ENCODE data around the gene SPATA7. TPM values are rescaled to one million over a fixed set of nuclear protein-coding genes. Genes with fewer than 3 reads are reported as not detected.

The SPATA7 gene
- total and polyA plus RNA-seq, 10 of the 15 experiments (the other 5 are each of a cell fraction or from before 2014, with no cell fraction given): 0.39 to 3.0 (median 2.2) TPM

DNA sequence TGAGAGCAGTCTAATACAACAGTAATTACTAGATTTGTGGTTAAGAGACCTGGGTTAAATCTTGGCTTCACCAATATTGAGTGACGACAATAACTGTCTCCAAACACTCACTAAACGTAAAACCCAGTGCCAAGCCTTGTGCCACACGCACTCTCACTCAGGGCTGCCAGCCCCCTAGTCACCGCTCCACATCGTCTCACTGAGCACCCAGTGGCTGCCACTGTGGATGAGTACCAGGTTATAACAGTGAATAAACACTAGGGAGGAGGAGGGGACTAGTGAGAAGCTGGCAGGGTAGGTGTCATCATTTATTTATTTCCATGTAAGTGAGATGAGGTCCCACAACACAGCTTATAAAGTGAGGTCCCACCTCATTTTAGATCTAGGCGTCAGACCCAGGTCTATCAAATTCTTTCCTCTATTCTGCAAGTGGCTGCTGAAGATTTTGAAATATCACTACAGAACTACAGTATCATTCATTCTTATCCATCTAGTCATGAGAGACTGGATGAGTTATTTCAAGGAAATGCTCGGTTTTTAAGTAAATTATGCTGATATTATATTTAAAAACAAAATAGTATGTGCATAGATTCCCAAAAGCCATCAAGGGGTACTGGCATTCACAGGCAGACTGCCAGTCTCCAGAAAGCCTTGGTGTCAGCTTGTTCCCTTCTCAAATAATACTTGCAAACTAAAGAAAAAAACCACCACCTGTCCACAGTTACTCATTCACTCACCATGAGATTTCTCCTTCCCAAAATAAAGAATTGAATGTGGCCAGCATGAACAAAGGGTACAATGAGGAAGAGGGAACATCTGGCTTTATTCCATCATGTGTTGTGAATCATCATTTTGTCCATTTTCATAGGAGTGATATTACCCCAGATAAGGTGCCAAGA lies 85.3 kb downstream of the SPATA7 start:
- Histone ChIP-seq H3K4me3 (no peak overlapping the region), H4K20me1 (ENCODE audit: control insufficient read depth, insufficient read depth) (no peaks in the 10 kb centered on the region), H3K79me2 (ENCODE audit: control insufficient read depth, insufficient read depth, low read length) (no peaks in the 10 kb centered on the region), H3K4me1 (ENCODE audit: control insufficient read depth, insufficient read depth, low read length) (no peaks in the 10 kb centered on the region), H3K9me3 (replicated peaks; ENCODE audit: control insufficient read depth, insufficient read depth, low read length) (no peaks in the 10 kb centered on the region), H3K9ac (ENCODE audit: control insufficient read depth, insufficient read depth, low read length) (no peak overlapping the region), H3K4me2 (ENCODE audit: control insufficient read depth, insufficient read depth) (no peak overlapping the region), H3K36me3 (ENCODE audit: control insufficient read depth in 2 of 2, insufficient read depth in 2 of 2, low read length in 1 of 2) (no peaks in the 10 kb centered on the region), H3K27me3 (replicated peaks in 1 of 2; ENCODE audit: control insufficient read depth in 2 of 2, insufficient read depth in 2 of 2, low read length in 1 of 2) (no peaks in the 10 kb centered on the region), H2AFZ (ENCODE audit: control insufficient read depth, low read depth, low read length) (no peak overlapping the region), H3K27ac (ENCODE audit: control insufficient read depth, insufficient read depth) (no peak overlapping the region)
- intact Hi-C loops (cut with micrococcal nuclease; ENCODE audit: unreplicated experiment): no loop called here
- no peak for DNase-seq (ENCODE audit: low read depth, low spot score)
- POLR2A ChIA-PET: no interaction called here
- in situ Hi-C loops (cut with MboI): no loop called here
- 34% methylated on average over 7 of the region's 7 CpGs for WGBS (ENCODE audit: insufficient coverage, insufficient replicate concordance, low lambda C conversion rate, missing lambda C conversion rate)
- RAD21 ChIA-PET (ENCODE audit: unreplicated experiment): no interaction called here
- SMC1A ChIA-PET (ENCODE audit: uncharacterized antibody, unreplicated experiment): no interaction called here
- FAIRE-seq: no peak
- TF ChIP-seq TARDBP (IDR thresholded peaks at IDR 0.05; ENCODE audit: borderline replicate concordance) (no peak), ZBED1 (IDR thresholded peaks at IDR 0.05; ENCODE audit: borderline replicate concordance) (no peak), E2F4 (IDR thresholded peaks at IDR 0.05; ENCODE audit: low read depth, low read length) (no peak), TCF7 (IDR thresholded peaks at IDR 0.05; ENCODE audit: borderline replicate concordance) (no peak), RFX5 (IDR thresholded peaks at IDR 0.05; ENCODE audit: low read depth, low read length) (no peak)
- BruUV-seq (replicated peaks): no TSS peak
- CTCF ChIA-PET: no interaction called here
- ATAC-seq: no peak

DNA sequence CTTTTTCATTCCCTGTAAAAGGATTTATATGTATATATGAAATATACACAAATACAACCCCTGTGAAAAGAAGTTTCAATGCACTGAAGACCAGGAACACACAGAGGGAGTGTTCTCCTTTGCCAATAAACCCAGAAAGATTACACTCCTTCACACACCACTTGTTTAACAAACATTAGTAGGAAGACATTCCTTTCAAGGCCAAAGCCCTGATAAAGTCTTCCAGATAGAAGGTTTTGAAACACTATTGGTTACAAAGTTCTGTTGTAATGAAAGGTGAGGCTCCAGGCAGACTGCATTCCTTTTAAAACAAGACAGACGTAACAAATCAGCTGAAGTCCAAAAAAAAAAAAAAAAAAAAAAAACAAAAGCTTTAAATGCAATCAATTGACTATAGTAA lies 88.3 kb downstream of the SPATA7 start:
- ChIA-PET SMC1A (ENCODE audit: uncharacterized antibody, unreplicated experiment) (interaction anchor here (1.2 kb wide), 1 partner anchor 24 kb away, joined by 3 read pairs; no protein-coding TSS in a partner anchor), POLR2A (no interaction called here), CTCF (interaction anchor here (1.0 kb wide), 1 partner anchor 20 kb away, joined by 3 read pairs; no protein-coding TSS in a partner anchor), RAD21 (ENCODE audit: unreplicated experiment) (interaction anchor here (0.6 kb wide), 1 partner anchor 339 kb away, joined by 3 read pairs; no protein-coding TSS in a partner anchor)
- H2AFZ ChIP-seq (ENCODE audit: control insufficient read depth, low read depth, low read length): no peak overlapping the region
- H4K20me1 ChIP-seq (ENCODE audit: control insufficient read depth, insufficient read depth): no peaks in the 10 kb centered on the region
- H3K79me2 ChIP-seq (ENCODE audit: control insufficient read depth, insufficient read depth, low read length): no peaks in the 10 kb centered on the region
- no peaks in the 10 kb centered on the region for H3K36me3 ChIP-seq (ENCODE audit: control insufficient read depth in 2 of 2, insufficient read depth in 2 of 2, low read length in 1 of 2)
- no peak overlapping the region for H3K4me2 ChIP-seq (ENCODE audit: control insufficient read depth, insufficient read depth)
- H3K4me3 ChIP-seq: no peak overlapping the region
- no peaks in the 10 kb centered on the region for H3K9me3 ChIP-seq (replicated peaks; ENCODE audit: control insufficient read depth, insufficient read depth, low read length)
- 100% methylated on average over 1 of the region's 1 CpG for WGBS (ENCODE audit: insufficient coverage, insufficient replicate concordance, low lambda C conversion rate, missing lambda C conversion rate)
- no peak overlapping the region for H3K27ac ChIP-seq (ENCODE audit: control insufficient read depth, insufficient read depth)
- H3K27me3 ChIP-seq (replicated peaks in 1 of 2; ENCODE audit: control insufficient read depth in 2 of 2, insufficient read depth in 2 of 2, low read length in 1 of 2): no peaks in the 10 kb centered on the region; a peak in 1 of 4 replicates
- no peak overlapping the region for H3K9ac ChIP-seq (ENCODE audit: control insufficient read depth, insufficient read depth, low read length)
- H3K4me1 ChIP-seq (ENCODE audit: control insufficient read depth, insufficient read depth, low read length): no peaks in the 10 kb centered on the region
- intact Hi-C loops (cut with micrococcal nuclease; ENCODE audit: unreplicated experiment): no loop called here
- BruUV-seq (replicated peaks): no TSS peak
- in situ Hi-C loops (cut with MboI): no loop called here
- no peak for ATAC-seq
- no peak for DNase-seq (ENCODE audit: low read depth, low spot score)
- FAIRE-seq: no peak
- TF ChIP-seq ZZZ3 (IDR thresholded peaks at IDR 0.05; ENCODE audit: control insufficient read depth, insufficient read length, low read depth) (no peak), CBFB (IDR thresholded peaks at IDR 0.05; ENCODE audit: low read depth) (no peak), FOS (IDR thresholded peaks at IDR 0.05; ENCODE audit: borderline replicate concordance, extremely low read depth, insufficient read length) (no peak), MYB (IDR thresholded peaks at IDR 0.05; ENCODE audit: borderline replicate concordance, low read depth, low read length) (no peak), NR2C1 (IDR thresholded peaks at IDR 0.05) (no peak), SUZ12 (IDR thresholded peaks at IDR 0.05; ENCODE audit: unreplicated experiment) (no peak), ZBTB33 (IDR thresholded peaks at IDR 0.05) (no peak), ETV6 (conservative IDR thresholded peaks at IDR 0.05 in 1 of 2, IDR thresholded peaks at IDR 0.05 in 1 of 2; ENCODE audit: borderline replicate concordance in 1 of 2, low read depth in 1 of 2) (no peak)

Data from GM12878 (cell line).